CD4-positive, alpha-beta T cell treated with Interleukin-6 for 4 hours (primary cell): Measurements from ENCODE around the gene RIPOR2.

Experiments
- DNase-seq: peaks from one replicate; pipeline ENCODE4 v3.0.0-alpha.2; 2020; ENCODE audit warnings: mixed read lengths

RIPOR2 gene, protein sequence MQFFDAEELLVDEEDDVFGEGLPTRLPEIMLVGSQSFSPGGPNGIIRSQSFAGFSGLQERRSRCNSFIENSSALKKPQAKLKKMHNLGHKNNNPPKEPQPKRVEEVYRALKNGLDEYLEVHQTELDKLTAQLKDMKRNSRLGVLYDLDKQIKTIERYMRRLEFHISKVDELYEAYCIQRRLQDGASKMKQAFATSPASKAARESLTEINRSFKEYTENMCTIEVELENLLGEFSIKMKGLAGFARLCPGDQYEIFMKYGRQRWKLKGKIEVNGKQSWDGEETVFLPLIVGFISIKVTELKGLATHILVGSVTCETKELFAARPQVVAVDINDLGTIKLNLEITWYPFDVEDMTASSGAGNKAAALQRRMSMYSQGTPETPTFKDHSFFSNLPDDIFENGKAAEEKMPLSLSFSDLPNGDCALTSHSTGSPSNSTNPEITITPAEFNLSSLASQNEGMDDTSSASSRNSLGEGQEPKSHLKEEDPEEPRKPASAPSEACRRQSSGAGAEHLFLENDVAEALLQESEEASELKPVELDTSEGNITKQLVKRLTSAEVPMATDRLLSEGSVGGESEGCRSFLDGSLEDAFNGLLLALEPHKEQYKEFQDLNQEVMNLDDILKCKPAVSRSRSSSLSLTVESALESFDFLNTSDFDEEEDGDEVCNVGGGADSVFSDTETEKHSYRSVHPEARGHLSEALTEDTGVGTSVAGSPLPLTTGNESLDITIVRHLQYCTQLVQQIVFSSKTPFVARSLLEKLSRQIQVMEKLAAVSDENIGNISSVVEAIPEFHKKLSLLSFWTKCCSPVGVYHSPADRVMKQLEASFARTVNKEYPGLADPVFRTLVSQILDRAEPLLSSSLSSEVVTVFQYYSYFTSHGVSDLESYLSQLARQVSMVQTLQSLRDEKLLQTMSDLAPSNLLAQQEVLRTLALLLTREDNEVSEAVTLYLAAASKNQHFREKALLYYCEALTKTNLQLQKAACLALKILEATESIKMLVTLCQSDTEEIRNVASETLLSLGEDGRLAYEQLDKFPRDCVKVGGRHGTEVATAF

GRCh38 chr6:24935366-24936152, at the start of gene RIPOR2:
Gene RIPOR2, minus strand, starts transcription at chr6:24935960. Its CDS starts 62 bp downstream, at chr6:24935898.
- peak; percentile 85 for DNase-seq

- DNase-seq, result no peak
Observed at GRCh38 chr6:24985323-24985722, 49.6 kb upstream of the RIPOR2 start.

DNA sequence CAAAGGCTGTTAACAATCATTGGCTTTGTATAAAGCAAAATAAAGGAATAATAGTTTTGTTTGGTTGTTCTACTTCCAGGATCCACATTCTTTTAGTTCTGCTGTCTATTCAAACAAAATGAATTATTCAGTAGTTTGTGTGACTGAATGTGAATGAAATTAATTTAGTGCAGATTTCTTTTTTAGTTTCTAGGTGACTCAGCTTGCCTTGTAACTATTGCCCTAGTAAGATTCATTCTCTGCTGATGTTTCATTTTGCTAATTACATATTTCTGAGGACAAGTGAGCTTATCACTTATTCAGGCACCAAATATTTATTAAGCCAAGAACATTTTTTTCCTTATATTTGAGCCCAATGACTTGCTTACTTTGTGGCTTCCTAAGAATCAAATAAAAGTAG, 46.5 kb upstream of the RIPOR2 start:
- DNase-seq, result no peak

DNA sequence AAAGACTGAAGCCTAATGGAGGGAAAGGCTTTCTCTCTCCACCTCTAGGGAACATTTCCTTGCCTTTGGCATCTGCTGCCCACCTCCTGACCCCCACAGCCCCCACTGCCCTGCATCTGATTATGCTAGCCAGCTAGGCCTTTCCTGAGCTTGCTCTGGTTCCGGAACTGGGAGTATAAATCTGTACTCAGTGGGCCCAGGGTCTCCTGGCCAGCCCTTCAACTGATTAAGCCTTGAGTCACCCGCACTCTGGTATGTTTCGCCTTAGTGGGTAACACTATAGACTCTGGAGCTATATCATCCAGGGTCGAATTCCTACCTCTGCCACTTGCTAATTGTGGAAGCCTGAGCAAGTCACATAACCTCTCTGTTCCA, 45.6 kb upstream of the RIPOR2 start:
- no peak for DNase-seq

- peak; percentile 19 for DNase-seq
Observed at GRCh38 chr6:24980507-24981385, 45.0 kb upstream of the RIPOR2 start.

DNA sequence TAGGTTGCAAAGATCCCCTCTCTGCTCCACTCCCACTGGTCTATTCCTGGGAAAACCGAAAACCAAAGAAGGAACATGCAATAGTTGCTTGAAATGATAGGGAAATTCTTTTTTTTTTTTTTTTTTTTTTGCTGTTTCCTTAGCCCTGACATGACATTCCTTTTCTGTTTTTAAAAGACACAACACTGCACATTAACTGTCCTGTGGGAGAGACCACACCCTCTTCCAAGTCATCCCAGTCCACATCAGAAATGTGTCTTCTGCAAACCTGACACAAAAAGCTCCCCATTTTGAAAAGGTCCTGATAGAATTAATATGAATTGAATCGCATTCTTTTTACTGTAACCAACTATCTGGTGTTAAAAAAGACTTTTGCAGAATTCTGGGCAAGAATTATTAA, 43.4 kb upstream of the RIPOR2 start:
- DNase-seq, result no peak

DNA sequence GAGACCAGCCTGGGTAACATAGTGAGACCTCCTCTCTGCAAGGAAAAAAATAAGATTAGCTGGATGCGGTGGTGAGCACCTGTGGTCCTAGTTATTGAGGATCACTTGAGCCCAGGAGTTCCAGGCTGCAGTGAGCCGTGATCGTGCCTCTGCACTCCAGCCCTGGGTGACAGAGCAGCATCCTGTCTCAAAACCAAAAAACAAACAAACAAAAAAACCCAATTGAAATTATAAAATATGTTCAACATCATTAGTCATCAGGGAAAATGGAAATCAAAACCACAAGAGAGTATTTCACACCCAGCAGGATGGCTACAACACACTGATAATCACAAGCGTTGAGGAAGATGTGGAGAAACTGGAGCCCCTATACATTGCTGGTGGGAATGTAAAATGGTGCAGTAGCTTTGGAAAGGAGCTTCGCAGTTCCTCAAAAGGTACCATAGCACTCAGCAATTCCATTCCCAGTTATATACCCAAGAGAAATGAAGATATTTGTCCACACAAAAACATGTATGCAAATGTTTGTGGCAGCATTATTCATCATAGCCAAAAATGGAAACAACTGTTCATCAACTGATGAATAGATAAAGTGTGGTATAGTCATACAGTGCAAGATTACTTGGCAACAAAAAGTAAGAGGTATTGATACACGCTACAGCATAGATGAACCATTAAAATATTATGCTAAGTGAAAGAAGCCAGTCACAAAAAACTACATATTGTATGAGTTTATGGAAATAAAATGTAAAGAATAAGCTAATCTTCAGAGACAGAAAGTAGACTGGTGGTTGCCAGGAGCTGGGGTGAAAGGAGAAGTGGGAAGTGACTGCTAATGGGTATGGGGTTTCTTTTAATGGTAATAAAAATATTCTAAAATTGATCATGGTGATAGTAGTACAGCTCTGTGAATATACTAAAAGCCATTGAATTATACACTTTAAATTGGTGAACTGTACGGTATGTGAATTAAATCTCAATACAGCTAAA, 38.7 kb upstream of the RIPOR2 start:
- DNase-seq, result peak; percentile 55

- DNase-seq, result no peak
Observed at GRCh38 chr6:24972311-24972958, 36.7 kb upstream of the RIPOR2 start.

- no peak for DNase-seq
Observed at GRCh38 chr6:24971067-24971466, 35.3 kb upstream of the RIPOR2 start.

DNA sequence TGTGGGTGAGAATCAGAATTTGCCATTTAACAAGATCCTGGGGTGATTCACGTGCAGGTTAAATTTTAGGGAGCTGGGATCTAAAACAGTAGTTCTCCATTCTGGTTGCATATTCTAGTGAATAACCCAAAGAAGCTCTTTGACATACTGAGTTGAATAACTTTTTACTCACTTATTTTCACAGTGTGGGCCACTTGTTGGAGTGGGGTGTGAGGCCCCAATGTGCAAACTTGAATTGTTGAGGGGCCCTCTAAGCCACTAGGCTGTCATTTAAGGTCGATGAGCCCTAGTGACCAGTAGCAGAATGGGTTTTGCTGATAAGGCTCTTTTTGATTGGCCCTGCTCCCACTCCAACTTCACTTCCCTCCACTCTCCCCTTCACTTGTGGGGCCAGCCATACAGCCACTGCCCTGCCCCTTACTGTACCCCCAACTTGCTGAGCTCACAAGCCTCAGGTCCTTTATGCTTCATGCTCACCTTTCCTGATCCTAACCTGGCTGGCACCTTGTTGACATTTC, 33.6 kb upstream of the RIPOR2 start:
- no peak for DNase-seq

DNA sequence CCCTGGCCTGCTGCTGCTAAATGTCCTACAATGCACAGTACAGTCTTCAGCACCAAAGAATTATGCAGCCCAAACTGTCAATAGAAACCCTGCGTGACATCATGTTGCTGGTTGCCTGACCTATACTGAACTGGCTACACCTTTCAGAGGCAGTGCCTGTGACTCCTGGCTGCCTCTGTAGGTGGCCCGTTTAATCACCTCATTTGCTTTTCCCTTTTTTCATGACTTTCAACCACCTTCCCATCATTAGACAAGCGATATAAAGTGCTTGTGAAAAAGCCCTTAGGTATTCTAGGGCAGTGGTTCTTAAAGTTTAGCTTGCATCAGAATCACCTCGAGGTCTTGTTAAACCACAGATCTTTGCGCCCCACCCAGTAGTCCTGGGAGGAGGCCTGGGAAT, 33.0 kb upstream of the RIPOR2 start:
- no peak for DNase-seq

- DNase-seq, result no peak
Observed at GRCh38 chr6:24967211-24967610, 31.5 kb upstream of the RIPOR2 start.

DNA sequence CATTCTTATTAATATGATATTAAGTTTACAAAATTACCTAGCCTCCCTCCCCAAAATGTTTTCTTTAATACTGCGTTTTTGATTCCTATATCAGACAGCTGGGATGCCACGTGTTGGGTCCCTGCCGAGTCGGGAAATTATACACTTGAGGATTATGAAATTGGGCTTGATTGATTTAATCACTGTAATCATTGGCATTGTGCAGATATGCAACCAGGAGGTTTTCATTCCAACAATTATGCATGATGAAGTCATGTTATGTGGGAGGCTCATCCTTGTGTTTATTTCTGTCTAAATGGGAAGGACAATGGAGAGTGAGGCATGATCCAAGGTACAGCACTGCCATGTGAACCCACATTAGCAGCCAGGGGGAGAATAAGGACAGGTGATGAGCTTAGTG, 30.6 kb upstream of the RIPOR2 start:
- no peak for DNase-seq

DNA sequence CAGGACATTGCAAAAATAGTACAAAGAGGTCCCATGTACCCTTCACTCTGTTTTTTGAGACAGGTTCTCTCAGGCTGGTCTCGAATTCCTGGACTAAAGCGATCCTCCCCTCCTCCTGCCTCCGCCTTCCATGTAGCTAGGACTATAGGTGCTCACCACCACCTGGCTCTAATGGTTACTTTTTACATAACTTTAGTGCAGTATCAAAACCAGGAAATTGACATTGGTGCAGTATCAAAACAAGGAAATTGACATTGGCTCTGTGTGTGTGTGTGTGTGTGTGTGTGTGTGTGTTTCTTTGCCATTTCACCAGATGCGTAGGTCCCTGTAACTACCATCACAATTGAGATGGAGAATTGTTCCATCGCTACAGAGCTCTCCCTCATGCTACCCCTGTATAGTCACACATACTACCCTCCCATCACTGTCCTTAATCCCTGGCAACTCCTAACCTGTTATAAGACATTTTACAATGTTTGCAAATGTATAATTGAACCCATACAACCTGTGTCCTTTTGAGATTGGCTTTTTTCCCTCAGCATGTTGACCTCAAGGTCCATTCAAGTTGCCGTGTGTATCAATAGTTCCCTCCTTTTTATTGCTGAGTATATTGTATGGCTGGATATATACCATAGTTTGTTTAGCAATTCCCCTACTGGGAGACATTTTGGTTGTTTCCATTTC, 28.3 kb upstream of the RIPOR2 start:
- no peak for DNase-seq

- no peak for DNase-seq
Observed at GRCh38 chr6:24963339-24963738, 27.6 kb upstream of the RIPOR2 start.

- no peak for DNase-seq
Observed at GRCh38 chr6:24961852-24962251, 26.1 kb upstream of the RIPOR2 start.

DNA sequence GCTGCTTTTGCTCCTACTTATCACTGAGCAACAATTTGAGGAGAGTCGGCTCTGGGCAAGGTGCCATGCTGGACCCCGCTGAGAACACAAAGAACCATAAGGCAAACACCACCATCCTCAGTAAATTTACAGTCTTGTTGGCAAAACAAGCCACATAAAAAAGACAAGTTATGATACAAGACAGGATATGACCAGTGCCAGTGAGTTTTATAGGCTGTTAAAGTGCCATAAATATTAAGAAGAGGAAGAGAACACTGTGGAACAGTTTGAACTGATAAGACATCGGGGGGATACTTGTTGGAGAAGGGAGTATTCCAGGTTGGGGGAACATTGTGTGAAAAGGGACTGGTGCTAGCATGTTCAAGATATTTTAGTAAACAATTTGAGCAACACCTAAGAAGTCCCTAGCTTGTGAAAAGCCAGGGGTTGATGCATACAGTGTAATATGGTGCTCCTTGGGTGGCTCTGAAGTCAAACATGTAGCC, 25.3 kb upstream of the RIPOR2 start:
- peak; percentile 39 for DNase-seq

GRCh38 chr6:24959319-24959718, 23.6 kb upstream of the RIPOR2 start:
- no peak for DNase-seq

DNA sequence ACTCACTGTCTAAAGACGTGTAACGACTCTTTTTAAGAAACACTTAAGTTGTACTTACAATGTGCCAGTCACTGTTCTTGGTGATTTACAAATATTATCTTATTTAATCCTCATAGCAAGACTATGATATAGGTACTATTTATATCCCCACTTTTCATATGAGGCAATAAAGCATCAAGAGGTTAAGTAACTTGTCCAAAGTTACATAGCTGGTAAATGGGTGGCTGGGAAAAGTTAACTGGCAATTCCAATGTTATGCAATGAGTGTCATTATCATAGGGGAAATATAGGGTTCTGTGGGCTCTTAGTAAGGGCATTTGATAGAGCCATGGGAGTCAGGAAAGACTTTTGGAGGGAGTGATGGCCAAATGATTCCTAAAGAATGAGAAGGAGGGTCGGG, 21.4 kb upstream of the RIPOR2 start:
- DNase-seq, result no peak
